ENCODE data around the gene SLC6A17.
A peak's percentile ranks its signal among the peaks of the same experiment; 100 is the strongest.

Gene SLC6A17

GRCh38 chr1:110150330-110151174, at the start of gene SLC6A17:
Gene SLC6A17, plus strand, starts transcription at chr1:110150494. Its CDS starts 16,436 bp downstream, at chr1:110166930.
- DNase-seq (ENCODE audit: low read depth in 2 of 2): peak; percentile 37 to 57

DNA sequence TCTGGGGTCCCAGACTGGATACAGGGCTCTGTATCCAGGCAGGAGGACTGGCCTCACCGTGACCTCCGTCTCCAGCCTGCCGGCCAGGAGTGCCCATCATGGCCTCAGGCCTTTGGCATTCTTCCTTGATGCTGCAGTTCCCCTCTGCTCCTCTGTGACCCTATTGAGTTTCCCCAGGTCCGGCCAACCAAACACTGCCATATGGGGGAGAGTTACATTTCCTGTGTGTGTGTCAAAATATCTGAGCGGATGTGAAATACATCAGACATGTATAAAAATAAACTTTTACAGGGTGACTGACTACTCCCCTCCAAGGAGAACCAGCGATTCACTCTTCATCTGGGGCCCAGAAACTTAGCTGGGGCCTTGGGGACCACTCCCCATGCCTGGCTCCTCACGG, 48.2 kb upstream of the SLC6A17 start:
- DNase-seq (ENCODE audit: low read depth in 2 of 2): no peak

GRCh38 chr1:110106013-110106941, 44.0 kb upstream of the SLC6A17 start:
- peak; percentile 39 to 52 for DNase-seq (ENCODE audit: low read depth in 2 of 2)

DNA sequence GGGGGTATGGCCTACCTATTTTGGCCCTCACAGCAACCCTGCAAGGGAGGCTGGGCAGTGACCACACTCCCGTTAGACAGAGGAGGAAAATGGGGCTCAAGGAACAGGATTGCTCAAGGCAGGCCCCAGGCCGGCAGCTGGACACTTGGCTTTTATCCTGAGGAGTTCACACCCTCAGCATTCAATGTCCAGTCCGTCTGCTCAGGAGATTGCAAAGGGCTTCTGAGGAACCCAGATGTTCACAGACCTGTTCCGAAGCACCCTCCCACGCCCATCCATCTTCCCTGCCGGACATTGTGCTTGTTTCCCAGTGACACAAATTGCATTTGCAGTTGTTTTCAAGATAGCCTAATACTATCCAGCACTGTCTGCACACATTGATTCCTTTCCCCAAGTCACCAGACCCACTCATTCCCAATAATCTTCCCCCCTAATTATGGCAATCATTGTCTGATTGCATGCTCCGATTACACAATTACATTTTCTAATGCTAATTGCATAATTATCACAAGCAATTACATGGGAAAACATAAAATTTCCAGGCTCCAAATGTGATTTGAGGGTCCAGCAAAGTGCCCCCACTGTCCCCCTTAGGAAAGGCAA, 42.3 kb upstream of the SLC6A17 start:
- no peak for DNase-seq (ENCODE audit: low read depth in 2 of 2)

GRCh38 chr1:110111081-110111480, 39.2 kb upstream of the SLC6A17 start:
- no peak for DNase-seq (ENCODE audit: low read depth in 2 of 2)

DNA sequence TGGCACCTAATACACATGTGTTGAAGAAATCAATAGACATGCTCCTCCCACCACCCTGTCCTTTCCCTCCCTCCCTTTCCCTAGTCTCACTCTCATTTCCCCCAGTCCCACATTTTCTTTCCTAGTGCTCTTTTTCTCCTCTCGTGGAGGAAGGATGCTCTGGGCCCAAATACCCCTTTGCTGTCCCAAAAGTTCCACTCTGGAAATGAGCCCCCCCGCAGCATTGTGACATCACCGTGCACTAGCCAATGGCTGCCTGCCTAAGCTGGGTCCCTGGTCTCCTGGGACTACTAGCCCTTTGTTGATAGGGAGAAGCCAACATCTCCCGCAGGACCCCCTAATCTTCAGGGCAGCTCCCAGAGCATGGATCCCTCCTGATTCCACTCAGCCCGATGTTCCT, 38.2 kb upstream of the SLC6A17 start, which contains the start of gene UBL4B:
TSS of gene UBL4B (plus strand) at position 301 of the 400 bp plus-strand sequence. CDS start at position 393, 92 bp downstream.
- no peak for DNase-seq (ENCODE audit: low read depth in 2 of 2)

- no peak for DNase-seq (ENCODE audit: low read depth in 2 of 2)
These were observed 37.6 kb upstream of the SLC6A17 start for GRCh38 chr1:110112656-110113055.

DNA sequence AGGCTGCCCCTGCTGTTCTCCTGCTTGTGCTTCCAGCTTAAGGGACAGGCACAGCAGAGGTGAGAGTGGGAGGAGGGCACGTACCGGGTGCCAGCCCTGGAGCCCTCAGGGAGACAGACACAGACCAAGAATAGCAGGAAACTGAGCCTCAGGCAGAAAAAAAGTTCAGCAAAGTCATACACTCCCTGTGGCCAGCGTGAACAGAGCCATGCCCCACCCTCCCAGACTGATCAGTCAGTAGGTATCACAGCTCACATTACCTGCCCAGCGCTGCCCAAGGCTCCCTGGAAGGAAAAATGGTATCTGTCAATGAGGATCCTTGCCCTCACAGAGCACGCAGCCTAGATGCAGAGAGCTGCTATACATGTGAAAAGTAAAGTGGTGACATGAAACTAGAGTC, 36.7 kb upstream of the SLC6A17 start:
- no peak for DNase-seq (ENCODE audit: low read depth in 2 of 2)

DNA sequence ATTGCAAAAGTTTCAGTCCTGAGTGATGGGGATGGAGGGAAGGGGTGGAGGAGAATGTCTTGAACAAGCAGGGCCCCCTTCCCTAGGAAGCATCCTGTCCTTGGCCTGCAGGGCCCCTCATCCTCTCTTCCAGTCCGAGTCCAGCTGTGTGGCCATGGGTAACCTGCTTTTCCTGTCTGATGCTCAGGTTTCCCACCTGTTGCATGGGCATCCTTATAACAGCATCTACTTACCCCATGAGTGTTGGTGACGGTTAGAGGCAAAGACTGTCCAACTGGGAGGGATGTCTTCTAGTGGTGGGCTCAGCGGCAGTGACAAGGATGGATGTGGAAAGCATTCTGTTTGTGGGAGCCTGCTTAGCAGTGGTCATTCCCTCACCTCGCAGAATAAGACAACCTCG, 36.1 kb upstream of the SLC6A17 start:
- DNase-seq (ENCODE audit: low read depth in 2 of 2): no peak

DNA sequence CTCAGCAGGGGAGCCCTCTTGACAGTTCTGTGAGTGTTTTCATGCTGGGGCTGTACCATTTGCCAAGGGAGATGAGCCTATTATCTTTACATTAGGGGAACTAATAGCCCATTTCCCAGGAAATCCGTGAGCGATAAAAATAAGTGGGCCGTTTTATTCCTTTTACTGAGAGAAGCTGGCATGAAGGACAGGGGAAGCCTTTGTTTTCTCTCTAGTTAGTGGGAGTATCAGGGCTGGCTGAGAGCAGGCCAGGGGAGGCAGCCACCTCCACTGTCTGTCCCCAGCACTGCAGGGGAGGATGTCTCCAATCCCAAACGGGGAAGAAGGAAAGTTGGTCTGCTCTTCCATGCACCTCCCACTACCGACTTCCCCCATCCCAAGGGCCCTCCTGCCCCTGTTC, 35.5 kb upstream of the SLC6A17 start:
- no peak for DNase-seq (ENCODE audit: low read depth in 2 of 2)

DNA sequence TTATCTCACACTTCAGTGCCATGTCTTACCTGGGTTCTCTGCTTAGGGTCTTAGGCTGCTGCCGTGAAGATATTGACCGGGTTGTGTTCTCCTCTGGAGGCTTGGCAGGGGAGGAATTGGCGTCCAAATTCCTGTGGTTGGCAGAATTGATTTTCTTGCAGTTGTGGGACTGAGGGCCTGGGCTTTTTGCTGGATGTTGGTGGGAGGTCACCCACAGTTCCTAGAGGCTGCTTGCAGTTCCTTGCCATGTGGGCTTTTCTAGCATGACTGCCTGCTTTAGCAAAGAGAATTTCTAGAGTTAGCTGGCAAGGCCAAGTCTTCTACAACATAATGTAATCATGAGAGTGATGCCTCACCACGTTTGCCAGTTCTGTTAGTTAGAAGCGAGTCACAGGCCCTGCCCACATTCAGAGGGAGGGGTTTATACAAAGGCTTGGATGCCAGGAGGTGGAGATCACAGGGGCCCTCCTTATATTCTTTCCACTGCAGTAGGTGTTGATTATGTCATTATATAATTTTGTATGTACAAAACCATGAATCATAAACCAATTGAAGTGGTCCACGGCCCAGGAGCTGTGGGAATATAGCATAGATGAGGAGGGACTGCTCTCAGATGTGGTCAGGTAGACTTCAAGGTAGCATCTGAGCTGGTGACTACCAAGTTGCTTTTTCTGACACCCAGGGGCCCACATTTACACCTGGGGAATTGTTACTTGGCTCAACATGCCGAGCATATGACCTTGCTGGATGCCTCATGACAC, 31.5 kb upstream of the SLC6A17 start:
- DNase-seq (ENCODE audit: low read depth in 2 of 2): peak; percentile 15

- no peak for DNase-seq (ENCODE audit: low read depth in 2 of 2)
These were observed 30.5 kb upstream of the SLC6A17 start for GRCh38 chr1:110119843-110120242.

GRCh38 chr1:110120960-110121561, 29.2 kb upstream of the SLC6A17 start:
- DNase-seq (ENCODE audit: low read depth in 2 of 2): no peak

- no peak for DNase-seq (ENCODE audit: low read depth in 2 of 2)
These were observed 27.1 kb upstream of the SLC6A17 start for GRCh38 chr1:110123224-110123623.

DNA sequence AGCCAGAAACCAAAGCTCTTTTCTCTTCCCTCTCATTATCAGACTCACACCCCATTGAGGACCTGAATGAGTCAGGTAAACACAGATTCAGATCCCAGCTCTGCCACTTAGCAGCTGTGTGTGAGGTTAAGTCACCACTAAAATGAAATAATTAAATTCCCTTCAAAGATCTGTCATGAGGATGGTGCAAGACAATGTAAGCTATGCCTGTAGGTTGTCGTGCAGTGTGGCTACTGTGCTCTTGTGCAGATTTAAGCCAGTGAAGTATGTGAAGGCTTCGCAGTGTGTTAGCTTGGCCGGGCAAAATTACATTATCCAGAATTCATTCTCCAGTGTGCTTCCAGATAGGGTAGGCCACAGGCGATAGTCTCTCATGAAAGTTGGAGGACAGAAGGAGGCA, 24.5 kb upstream of the SLC6A17 start:
- DNase-seq (ENCODE audit: low read depth in 2 of 2): no peak

DNA sequence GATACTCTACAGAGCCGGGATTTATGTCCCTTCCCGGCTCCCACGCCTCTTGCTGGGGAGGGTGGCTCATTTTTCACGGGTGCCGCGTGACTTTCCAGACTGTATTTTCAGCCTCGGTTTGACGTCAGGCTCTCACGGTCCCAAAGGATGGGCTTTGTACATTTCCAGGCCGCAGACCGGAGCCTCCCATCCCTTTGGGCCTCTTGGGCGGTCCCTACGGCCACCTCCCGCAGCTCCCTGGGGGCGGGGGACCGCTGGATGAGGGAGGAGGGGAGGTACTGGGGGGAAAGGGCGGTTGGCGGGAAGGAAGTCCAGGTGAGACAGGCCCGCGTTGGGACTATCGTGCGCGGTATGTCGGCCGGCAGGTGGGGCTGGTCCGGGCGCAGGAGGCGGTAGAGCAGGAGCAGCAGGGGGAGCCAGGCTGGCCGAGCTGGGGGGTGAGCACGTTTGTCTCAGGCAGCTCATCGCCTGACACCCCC, 20.1 kb upstream of the SLC6A17 start:
- DNase-seq (ENCODE audit: low read depth in 2 of 2): no peak

DNA sequence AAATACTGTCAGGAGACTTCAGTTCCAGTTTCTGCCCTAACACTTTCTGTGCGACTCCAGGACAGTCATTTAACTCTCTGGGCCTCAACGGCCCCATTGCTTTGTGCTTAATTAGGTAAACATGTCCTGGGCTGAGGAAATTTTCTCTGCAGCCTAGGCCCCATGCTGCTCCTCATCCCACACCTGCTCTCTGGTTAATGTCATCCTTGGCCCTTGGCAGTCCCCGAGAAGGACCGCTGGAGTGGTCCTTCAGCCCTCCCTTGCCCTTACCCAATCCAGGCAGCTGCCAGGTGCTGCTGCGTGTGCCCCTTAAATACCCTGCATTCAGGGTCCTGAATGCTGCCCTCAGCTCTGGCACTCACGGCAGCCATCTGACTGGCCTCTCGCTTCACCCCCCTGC, 19.3 kb upstream of the SLC6A17 start:
- DNase-seq (ENCODE audit: low read depth in 2 of 2): no peak

GRCh38 chr1:110132682-110133081, 17.6 kb upstream of the SLC6A17 start:
- no peak for DNase-seq (ENCODE audit: low read depth in 2 of 2)

DNA sequence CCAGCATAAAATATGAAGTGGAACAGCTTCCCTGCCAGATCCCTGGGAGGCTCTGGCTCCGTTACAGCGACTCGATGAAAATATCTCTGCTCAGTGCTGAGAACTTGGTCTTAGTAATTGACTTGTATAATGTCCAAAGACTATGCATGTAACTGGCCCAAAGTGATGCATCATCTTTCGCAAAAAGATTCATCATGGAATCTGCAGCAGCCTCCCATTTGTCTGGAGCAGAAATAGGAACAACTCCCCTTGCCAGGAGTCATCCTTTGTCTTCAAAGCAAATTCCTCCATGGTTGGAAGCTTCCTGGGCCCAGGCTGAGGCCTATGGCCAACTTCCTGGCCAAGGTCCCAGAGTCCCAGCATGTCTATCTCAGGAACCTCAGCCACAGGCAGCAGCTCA, 16.9 kb upstream of the SLC6A17 start:
- DNase-seq (ENCODE audit: low read depth in 2 of 2): no peak

- no peak for DNase-seq (ENCODE audit: low read depth in 2 of 2)
These were observed 16.2 kb upstream of the SLC6A17 start for GRCh38 chr1:110134050-110134595.

DNA sequence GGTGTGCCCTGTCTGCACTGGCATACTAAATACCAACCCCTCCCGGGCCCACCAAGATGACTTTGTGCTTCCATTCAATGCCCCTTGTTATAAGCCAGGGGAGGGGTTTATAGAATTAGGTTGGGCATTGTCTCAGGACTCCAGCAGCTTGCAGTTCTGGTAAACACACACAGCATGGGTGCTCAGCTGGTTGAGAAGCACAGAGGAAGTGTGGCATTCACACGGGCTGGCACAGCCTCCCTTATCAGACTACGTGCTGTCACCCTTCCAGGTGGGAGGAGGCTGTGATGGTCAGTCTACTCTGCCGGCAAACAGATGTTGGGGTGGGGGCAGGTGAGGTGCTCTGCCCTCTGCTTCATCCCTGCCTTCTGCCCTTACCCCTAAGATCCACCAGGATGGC, 15.0 kb upstream of the SLC6A17 start:
- no peak for DNase-seq (ENCODE audit: low read depth in 2 of 2)
